Measurements from ENCODE around the gene DAND5.

DNA sequence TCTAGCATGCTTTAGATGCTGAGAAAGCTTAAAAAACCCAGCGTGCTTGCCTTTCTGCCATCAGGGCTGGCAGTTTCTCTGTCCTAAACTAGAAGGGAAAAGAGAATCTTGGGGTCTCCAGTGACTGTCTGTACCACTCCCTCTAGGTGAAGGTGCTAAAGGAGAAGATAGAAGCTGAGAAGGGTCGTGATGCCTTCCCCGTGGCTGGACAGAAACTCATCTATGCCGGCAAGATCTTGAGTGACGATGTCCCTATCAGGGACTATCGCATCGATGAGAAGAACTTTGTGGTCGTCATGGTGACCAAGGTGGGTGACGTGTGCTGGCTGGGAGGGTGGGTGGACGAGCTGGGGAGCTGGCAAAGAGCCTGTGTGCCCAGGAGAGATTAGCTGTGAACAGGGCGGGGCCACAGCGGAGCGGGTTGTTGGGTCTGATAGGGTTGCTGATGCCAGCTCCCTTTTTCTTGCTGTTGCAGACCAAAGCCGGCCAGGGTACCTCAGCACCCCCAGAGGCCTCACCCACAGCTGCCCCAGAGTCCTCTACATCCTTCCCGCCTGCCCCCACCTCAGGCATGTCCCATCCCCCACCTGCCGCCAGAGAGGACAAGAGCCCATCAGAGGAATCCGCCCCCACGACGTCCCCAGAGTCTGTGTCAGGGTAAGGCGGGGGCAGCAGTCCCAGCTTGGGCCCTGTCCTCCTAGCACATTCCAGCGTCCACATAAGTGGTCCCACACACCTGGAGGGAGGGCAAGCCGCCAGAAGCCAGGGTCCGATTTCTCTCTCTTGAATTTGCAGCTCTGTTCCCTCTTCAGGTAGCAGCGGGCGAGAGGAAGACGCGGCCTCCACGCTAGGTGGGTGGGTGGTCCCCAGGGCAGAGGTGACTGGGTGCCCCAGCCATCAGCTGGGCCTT lies 21.4 kb upstream of the DAND5 start:
- TF ChIP-seq, protein P1, sequence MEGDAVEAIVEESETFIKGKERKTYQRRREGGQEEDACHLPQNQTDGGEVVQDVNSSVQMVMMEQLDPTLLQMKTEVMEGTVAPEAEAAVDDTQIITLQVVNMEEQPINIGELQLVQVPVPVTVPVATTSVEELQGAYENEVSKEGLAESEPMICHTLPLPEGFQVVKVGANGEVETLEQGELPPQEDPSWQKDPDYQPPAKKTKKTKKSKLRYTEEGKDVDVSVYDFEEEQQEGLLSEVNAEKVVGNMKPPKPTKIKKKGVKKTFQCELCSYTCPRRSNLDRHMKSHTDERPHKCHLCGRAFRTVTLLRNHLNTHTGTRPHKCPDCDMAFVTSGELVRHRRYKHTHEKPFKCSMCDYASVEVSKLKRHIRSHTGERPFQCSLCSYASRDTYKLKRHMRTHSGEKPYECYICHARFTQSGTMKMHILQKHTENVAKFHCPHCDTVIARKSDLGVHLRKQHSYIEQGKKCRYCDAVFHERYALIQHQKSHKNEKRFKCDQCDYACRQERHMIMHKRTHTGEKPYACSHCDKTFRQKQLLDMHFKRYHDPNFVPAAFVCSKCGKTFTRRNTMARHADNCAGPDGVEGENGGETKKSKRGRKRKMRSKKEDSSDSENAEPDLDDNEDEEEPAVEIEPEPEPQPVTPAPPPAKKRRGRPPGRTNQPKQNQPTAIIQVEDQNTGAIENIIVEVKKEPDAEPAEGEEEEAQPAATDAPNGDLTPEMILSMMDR (conservative IDR thresholded peaks at IDR 0.05; ENCODE audit: low read depth, low read length) = no peak
- no peak for TF ChIP-seq EZH2 (IDR thresholded peaks at IDR 0.05; ENCODE audit: borderline replicate concordance, low read depth, low read length, poor library complexity, severe bottlenecking)

Measured in A673 (cell line).